ENCODE results near the gene PIK3R5.

- no peak for TF ChIP-seq CTCF (conservative IDR thresholded peaks at IDR 0.05; ENCODE audit: low read depth, low read length)
- no peak for TF ChIP-seq EZH2 (IDR thresholded peaks at IDR 0.05; ENCODE audit: borderline replicate concordance, low read depth, low read length, poor library complexity, severe bottlenecking)
Observed at GRCh38 chr17:8893621-8894201, 71.8 kb downstream of the PIK3R5 start.

All from A673 (cell line).